Fibroblast of pulmonary artery (primary cell): Measurements from ENCODE around the gene CRYGN.

Source experiments
- DNase-seq: peaks from one replicate; pipeline ENCODE4 v3.0.0-alpha.2; 2010; ENCODE audit warnings: low read depth
- H3K4me3 ChIP-seq: replicated peaks from 2 replicates; pipeline ENCODE4 v1.5.1; 2011; ENCODE audit warnings: low read depth, mild to moderate bottlenecking, control low read depth, low read length, moderate library complexity
- CTCF ChIP-seq: IDR thresholded peaks from 2 replicates; pipeline ENCODE4 v1.5.1; 2011; ENCODE audit warnings: mild to moderate bottlenecking, control low read depth, low read length, inconsistent platforms; ENCODE audit errors: missing control alignments

Gene CRYGN

GRCh38 chr7:151454305-151454704 lies 14.4 kb upstream of the CRYGN start:
- no peak for TF ChIP-seq CTCF
- H3K4me3 ChIP-seq: no peak overlapping the region
- DNase-seq: no peak

- TF ChIP-seq CTCF: no peak
- no peak overlapping the region for H3K4me3 ChIP-seq
- DNase-seq: no peak
Measured at GRCh38 chr7:151453326-151453791, 13.4 kb upstream of the CRYGN start.

- no peak for TF ChIP-seq CTCF
- no peak for DNase-seq
- H3K4me3 ChIP-seq: no peak overlapping the region
Measured at GRCh38 chr7:151452680-151453325, 12.9 kb upstream of the CRYGN start.

GRCh38 chr7:151451626-151452571 lies 12.0 kb upstream of the CRYGN start:
- H3K4me3 ChIP-seq: no peak overlapping the region
- TF ChIP-seq CTCF: no peak
- no peak for DNase-seq

- no peak for DNase-seq
- TF ChIP-seq CTCF: no peak
Measured at GRCh38 chr7:151451156-151451555, 11.2 kb upstream of the CRYGN start.

GRCh38 chr7:151449990-151450389 lies 10.0 kb upstream of the CRYGN start:
- no peak for DNase-seq
- TF ChIP-seq CTCF: no peak
- no peak overlapping the region for H3K4me3 ChIP-seq

More at GRCh38 chr7:151451156-151451555, 11.2 kb upstream of the CRYGN start:
- H3K4me3 ChIP-seq: no peak overlapping the region
